ENCODE results near the gene NBAS. TPM values are rescaled to one million over a fixed set of nuclear protein-coding genes. Genes with fewer than 3 reads are reported as not detected.

The NBAS gene
- total and polyA plus RNA-seq, 10 of the 15 experiments (the other 5 are each of a cell fraction or from before 2014, with no cell fraction given) = 4.3 to 32.7 (median 20.8) TPM

DNA sequence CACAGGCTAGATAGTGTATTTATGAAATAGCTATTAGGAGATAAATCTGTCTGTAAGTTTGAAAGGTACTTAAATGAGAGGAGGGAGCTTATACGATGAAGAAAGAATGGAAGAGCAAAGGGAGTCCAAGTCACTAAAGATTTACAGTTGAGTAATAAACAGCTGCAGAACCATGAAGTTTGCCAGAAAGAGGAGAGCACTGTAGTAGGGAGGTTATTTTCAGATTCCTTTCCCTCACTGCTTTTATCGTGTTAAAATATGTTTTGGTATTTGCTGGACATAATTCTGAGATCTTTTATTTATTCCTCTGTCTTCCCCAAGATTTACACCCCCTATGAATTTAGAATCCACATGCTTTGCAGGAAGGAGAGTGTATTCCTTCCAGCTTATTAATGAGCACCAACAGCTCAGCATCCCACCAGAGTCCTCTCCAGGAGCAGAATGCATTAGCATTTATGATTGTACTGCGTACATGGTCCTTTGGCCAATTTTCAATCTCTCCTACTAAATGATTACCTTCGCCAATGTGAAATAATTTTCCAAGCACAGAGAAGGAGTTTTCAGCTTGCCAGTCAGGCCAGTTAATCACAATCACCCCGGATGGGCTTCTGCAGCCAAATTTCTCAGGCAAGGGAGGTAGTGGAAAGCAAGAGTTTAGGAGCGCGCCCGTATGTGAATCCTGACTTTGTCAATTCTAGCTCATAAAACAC, 297.0 kb downstream of the NBAS start:
- Histone ChIP-seq H3K79me2 (ENCODE audit: control insufficient read depth, insufficient read depth, low read length) (no peaks in the 10 kb centered on the region), H2AFZ (ENCODE audit: control insufficient read depth, low read depth, low read length) (no peak overlapping the region), H3K9ac (ENCODE audit: control insufficient read depth, insufficient read depth, low read length) (no peak overlapping the region), H3K36me3 (ENCODE audit: control insufficient read depth in 2 of 2, insufficient read depth in 2 of 2, low read length in 1 of 2) (peaks cover 0 to 2% of the 10 kb centered on the region in 2 experiments; a peak in 2 of 4 replicates), H3K27ac (ENCODE audit: control insufficient read depth, insufficient read depth) (no peak overlapping the region), H3K4me1 (ENCODE audit: control insufficient read depth, insufficient read depth, low read length) (no peaks in the 10 kb centered on the region), H4K20me1 (ENCODE audit: control insufficient read depth, insufficient read depth) (no peaks in the 10 kb centered on the region), H3K4me2 (ENCODE audit: control insufficient read depth, insufficient read depth) (no peak overlapping the region), H3K4me3 (no peak overlapping the region), H3K27me3 (replicated peaks in 1 of 2; ENCODE audit: control insufficient read depth in 2 of 2, insufficient read depth in 2 of 2, low read length in 1 of 2) (no peaks in the 10 kb centered on the region), H3K9me3 (replicated peaks; ENCODE audit: control insufficient read depth, insufficient read depth, low read length) (peaks cover 3% of the 10 kb centered on the region; the same call in 2 of the 3 replicates)
- no peak for FAIRE-seq
- no peak for ATAC-seq
- DNase-seq (ENCODE audit: low read depth, low spot score) = no peak
- ChIA-PET SMC1A (ENCODE audit: uncharacterized antibody, unreplicated experiment) (no interaction called here), POLR2A (no interaction called here), RAD21 (ENCODE audit: unreplicated experiment) (no interaction called here), CTCF (no interaction called here)
- no TSS peak for BruUV-seq (replicated peaks)
- 93% methylated on average over 8 of the region's 8 CpGs for WGBS (ENCODE audit: insufficient coverage, insufficient replicate concordance, low lambda C conversion rate, missing lambda C conversion rate)
- in situ Hi-C loops (cut with MboI) = no loop called here
- intact Hi-C loops (cut with micrococcal nuclease; ENCODE audit: unreplicated experiment) = no loop called here
- TF ChIP-seq EP300 (IDR thresholded peaks at IDR 0.05; ENCODE audit: borderline replicate concordance in 1 of 2, control insufficient read depth in 1 of 2, low read depth in 2 of 2, low read length in 2 of 2) (no peak), RELA (IDR thresholded peaks at IDR 0.05; ENCODE audit: borderline replicate concordance, partially characterized antibody) (no peak), MYB (IDR thresholded peaks at IDR 0.05; ENCODE audit: borderline replicate concordance, low read depth, low read length) (no peak), RAD51 (IDR thresholded peaks at IDR 0.05) (no peak), SMARCA5 (IDR thresholded peaks at IDR 0.05) (no peak), RAD21 (IDR thresholded peaks at IDR 0.05; ENCODE audit: insufficient read depth, low read depth, low read length) (no peak), ZNF24 (IDR thresholded peaks at IDR 0.05) (no peak), TAF1 (IDR thresholded peaks at IDR 0.05; ENCODE audit: borderline replicate concordance, low read depth, low read length) (no peak), JUNB (IDR thresholded peaks at IDR 0.05) (no peak), FOXK2 (IDR thresholded peaks at IDR 0.05) (no peak), GABPA (IDR thresholded peaks at IDR 0.05; ENCODE audit: low read depth) (no peak), BRCA1 (IDR thresholded peaks at IDR 0.05; ENCODE audit: low read depth, low read length) (no peak), IKZF1 (conservative IDR thresholded peaks at IDR 0.05) (no peak)
- TF ChIP-seq, protein P1, sequence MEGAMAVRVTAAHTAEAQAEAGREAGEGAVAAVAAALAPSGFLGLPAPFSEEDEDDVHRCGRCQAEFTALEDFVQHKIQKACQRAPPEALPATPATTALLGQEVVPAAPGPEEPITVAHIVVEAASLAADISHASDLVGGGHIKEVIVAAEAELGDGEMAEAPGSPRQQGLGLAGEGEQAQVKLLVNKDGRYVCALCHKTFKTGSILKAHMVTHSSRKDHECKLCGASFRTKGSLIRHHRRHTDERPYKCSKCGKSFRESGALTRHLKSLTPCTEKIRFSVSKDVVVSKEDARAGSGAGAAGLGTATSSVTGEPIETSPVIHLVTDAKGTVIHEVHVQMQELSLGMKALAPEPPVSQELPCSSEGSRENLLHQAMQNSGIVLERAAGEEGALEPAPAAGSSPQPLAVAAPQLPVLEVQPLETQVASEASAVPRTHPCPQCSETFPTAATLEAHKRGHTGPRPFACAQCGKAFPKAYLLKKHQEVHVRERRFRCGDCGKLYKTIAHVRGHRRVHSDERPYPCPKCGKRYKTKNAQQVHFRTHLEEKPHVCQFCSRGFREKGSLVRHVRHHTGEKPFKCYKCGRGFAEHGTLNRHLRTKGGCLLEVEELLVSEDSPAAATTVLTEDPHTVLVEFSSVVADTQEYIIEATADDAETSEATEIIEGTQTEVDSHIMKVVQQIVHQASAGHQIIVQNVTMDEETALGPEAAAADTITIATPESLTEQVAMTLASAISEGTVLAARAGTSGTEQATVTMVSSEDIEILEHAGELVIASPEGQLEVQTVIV (IDR thresholded peaks at IDR 0.05; ENCODE audit: borderline replicate concordance, partially characterized antibody) = no peak
- TF ChIP-seq, protein P2, sequence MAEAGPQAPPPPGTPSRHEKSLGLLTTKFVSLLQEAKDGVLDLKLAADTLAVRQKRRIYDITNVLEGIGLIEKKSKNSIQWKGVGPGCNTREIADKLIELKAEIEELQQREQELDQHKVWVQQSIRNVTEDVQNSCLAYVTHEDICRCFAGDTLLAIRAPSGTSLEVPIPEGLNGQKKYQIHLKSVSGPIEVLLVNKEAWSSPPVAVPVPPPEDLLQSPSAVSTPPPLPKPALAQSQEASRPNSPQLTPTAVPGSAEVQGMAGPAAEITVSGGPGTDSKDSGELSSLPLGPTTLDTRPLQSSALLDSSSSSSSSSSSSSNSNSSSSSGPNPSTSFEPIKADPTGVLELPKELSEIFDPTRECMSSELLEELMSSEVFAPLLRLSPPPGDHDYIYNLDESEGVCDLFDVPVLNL (IDR thresholded peaks at IDR 0.05; ENCODE audit: low read depth, low read length) = no peak
- TF ChIP-seq, protein P3, sequence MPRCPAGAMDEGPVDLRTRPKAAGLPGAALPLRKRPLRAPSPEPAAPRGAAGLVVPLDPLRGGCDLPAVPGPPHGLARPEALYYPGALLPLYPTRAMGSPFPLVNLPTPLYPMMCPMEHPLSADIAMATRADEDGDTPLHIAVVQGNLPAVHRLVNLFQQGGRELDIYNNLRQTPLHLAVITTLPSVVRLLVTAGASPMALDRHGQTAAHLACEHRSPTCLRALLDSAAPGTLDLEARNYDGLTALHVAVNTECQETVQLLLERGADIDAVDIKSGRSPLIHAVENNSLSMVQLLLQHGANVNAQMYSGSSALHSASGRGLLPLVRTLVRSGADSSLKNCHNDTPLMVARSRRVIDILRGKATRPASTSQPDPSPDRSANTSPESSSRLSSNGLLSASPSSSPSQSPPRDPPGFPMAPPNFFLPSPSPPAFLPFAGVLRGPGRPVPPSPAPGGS (IDR thresholded peaks at IDR 0.05; ENCODE audit: borderline replicate concordance, insufficient read depth, low read depth, low read length, poor library complexity, severe bottlenecking) = no peak

Measured in GM12878 (cell line).